IMR-90 (cell line): Measurements from ENCODE around the gene FAM83C.

Source experiments
- CEBPB ChIP-seq: IDR thresholded peaks from 2 replicates; pipeline ENCODE4 v1.6.1; 2012; ENCODE audit warnings: low read depth, low read length, improper control_type of control experiment
- CTCF ChIP-seq: conservative IDR thresholded peaks from 2 replicates; pipeline ENCODE4 v1.5.1; 2012; ENCODE audit warnings: mild to moderate bottlenecking, low read depth, low read length, improper control_type of control experiment
- MAZ ChIP-seq: IDR thresholded peaks from 2 replicates; pipeline ENCODE4 v1.6.1; 2012; ENCODE audit warnings: low read depth, mild to moderate bottlenecking, low read length, improper control_type of control experiment, moderate library complexity, borderline replicate concordance
- POLR2A ChIP-seq: IDR thresholded peaks from 2 replicates; pipeline ENCODE4 v1.6.1; 2012; ENCODE audit warnings: mild to moderate bottlenecking, low read depth, low read length
- SMC3 ChIP-seq: fragments of 150-350 bp; IDR thresholded peaks from 2 replicates; pipeline ENCODE4 v1.6.1; 2016; ENCODE audit warnings: low read depth, mild to moderate bottlenecking, antibody characterized with exemption, low read length, moderate library complexity
- TF ChIP-seq, protein P1 (sequence below): fragments of 150-350 bp; IDR thresholded peaks from 2 replicates; pipeline ENCODE4 v1.6.1; 2017; ENCODE audit warnings: mild to moderate bottlenecking, antibody characterized with exemption, low read length, low read depth

DNA sequence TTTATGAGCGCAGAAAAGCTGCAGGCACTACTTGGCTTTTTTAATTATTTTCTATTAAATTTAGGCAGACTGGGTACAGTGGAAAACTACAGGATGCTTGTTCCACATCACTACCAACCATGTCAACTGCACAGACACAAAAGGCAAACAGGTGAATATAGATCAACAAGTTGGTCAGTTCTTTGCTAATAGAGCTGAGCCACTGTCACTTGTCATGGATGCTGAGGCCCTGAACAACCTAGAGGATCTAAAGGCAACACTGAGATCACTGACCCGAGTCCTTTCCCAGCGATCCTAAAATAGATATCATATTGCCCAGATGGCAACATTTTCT is 34.5 kb upstream of the FAM83C start:
- no peak for TF ChIP-seq CTCF
- no peak for TF ChIP-seq SMC3
- TF ChIP-seq POLR2A, result no peak
- TF ChIP-seq MAZ, result no peak
- TF ChIP-seq, protein P1, sequence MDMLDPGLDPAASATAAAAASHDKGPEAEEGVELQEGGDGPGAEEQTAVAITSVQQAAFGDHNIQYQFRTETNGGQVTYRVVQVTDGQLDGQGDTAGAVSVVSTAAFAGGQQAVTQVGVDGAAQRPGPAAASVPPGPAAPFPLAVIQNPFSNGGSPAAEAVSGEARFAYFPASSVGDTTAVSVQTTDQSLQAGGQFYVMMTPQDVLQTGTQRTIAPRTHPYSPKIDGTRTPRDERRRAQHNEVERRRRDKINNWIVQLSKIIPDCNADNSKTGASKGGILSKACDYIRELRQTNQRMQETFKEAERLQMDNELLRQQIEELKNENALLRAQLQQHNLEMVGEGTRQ, result no peak
- TF ChIP-seq CEBPB, result no peak
